ENCODE data around the gene SERINC1. TPM values are rescaled to one million over a fixed set of nuclear protein-coding genes. Genes with fewer than 3 reads are reported as not detected.
A peak's percentile ranks its signal among the peaks of the same experiment; 100 is the strongest.

Gene SERINC1
- total RNA-seq, 1 experiment from 2014 or later = 31.3 TPM

DNA sequence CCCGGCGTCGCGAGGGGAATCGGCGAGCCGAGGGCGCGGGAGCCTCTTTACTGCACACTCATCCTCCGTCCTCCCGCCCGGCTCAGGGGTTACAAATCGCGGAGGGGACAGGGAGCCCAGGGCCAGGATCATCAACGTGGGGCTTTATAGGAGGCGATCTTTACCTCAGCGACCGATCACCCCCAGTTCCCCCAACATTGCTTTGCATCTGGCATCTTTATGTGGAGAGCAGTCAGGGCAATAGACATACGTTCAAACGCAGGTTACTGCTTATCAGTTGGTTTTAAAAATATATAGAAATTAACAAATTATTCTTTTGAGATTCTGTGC is 71.5 kb downstream of the SERINC1 start (continued):
- no peak for TF ChIP-seq USF2 (CRISPR knock-in tag; IDR thresholded peaks at IDR 0.05)
- TF ChIP-seq, protein P1, sequence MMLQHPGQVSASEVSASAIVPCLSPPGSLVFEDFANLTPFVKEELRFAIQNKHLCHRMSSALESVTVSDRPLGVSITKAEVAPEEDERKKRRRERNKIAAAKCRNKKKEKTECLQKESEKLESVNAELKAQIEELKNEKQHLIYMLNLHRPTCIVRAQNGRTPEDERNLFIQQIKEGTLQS (CRISPR knock-in tag; conservative IDR thresholded peaks at IDR 0.05) = no peak
- TF ChIP-seq PRRX2 (CRISPR knock-in tag; IDR thresholded peaks at IDR 0.05) = no peak
- TF ChIP-seq FOXK1 (CRISPR knock-in tag; IDR thresholded peaks at IDR 0.05) = no peak

DNA sequence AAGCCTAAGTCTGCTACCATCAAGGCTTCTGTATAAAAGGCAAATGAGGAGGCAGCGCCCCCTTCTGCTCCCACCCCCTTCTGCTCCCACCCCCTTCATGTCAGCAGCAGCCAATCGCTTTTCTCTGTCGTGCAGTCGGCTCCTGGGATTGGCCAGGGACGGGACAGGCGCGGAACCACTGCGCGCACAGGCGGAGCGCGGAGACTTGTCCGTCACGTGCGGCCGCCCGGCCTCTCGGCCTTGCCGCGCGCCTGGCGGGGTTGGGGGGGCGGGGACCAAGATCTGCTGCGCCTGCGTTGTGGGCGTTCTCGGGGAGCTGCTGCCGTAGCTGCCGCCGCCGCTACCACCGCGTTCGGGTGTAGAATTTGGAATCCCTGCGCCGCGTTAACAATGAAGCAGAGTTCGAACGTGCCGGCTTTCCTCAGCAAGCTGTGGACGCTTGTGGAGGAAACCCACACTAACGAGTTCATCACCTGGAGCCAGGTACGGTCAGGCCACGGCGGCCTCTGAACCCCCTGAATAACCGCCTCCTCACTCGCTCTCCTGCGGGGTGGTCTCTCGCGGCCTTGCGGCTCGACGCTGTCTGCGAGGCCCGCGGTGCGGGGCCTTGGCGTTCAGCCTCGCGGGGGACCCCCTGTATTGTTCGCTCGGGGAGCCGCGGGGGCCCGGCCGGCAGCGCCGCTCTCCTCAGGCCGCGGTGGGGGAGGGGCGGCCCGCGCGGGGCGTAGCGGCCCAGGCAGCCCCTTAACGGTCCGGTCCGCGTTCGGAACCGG is 72.1 kb downstream of the SERINC1 start, which contains the start of gene HSF2:
Gene HSF2 (plus strand): TSS at position 305 of the 773 bp plus-strand sequence. CDS start 86 bp downstream, at position 391.
- no peaks in the 10 kb centered on the region for H3K36me3 Mint-ChIP-seq
- peaks cover 55% of the 10 kb centered on the region for H3K27me3 Mint-ChIP-seq (ENCODE audit: low read depth)
- H3K9me3 Mint-ChIP-seq = no peaks in the 10 kb centered on the region
- peak within 1 kb of the TSS; percentile 78; the same call in 1 of the 2 replicates for H3K27ac Mint-ChIP-seq
- ATAC-seq (peak; percentile 100), DNase-seq (ENCODE audit: low spot score) (peak; percentile 95)
- H3K4me3 Mint-ChIP-seq = peak within 1 kb of the TSS; percentile 91
- H3K4me1 Mint-ChIP-seq = peaks cover 9% of the 10 kb centered on the region
- CTCF ChIA-PET = interaction anchor here (0.6 to 1.5 kb wide), 6 partner anchors 18 to 615 kb away, joined by 3 to 5 read pairs (median 3); no protein-coding TSS in a partner anchor
- POLR2A ChIA-PET = interaction anchor here (1.0 to 1.1 kb wide), 3 partner anchors 72 to 212 kb away, joined by 3 to 4 read pairs (median 3); partner anchors contain the start of gene SERINC1
- TF ChIP-seq ATF1 (CRISPR knock-in tag; IDR thresholded peaks at IDR 0.05) (no peak), E2F4 (CRISPR knock-in tag; IDR thresholded peaks at IDR 0.05; ENCODE audit: borderline replicate concordance, low read depth) (peak; percentile 61; the same call in 1 of the 2 replicates), MXD4 (CRISPR knock-in tag; IDR thresholded peaks at IDR 0.05; ENCODE audit: borderline replicate concordance) (no peak), RELA (CRISPR knock-in tag; IDR thresholded peaks at IDR 0.05; ENCODE audit: borderline replicate concordance) (no peak), ZNF138 (CRISPR knock-in tag; conservative IDR thresholded peaks at IDR 0.05) (no peak), FOXP1 (CRISPR knock-in tag; IDR thresholded peaks at IDR 0.05; ENCODE audit: borderline replicate concordance) (peak; percentile 67; the same call in 1 of the 2 replicates), NFE2L1 (CRISPR knock-in tag; IDR thresholded peaks at IDR 0.05) (no peak), SP1 (CRISPR knock-in tag; conservative IDR thresholded peaks at IDR 0.05) (peak; percentile 47), PRDM15 (CRISPR knock-in tag; IDR thresholded peaks at IDR 0.05) (no peak), KAT7 (CRISPR knock-in tag; IDR thresholded peaks at IDR 0.05; ENCODE audit: borderline replicate concordance) (peak; percentile 57; the same call in 1 of the 2 replicates), ELF4 (CRISPR knock-in tag; IDR thresholded peaks at IDR 0.05; ENCODE audit: low read depth) (0 out of 2 replicates have a peak, but pooled peaks have one; percentile 16), FOXK1 (CRISPR knock-in tag; IDR thresholded peaks at IDR 0.05) (0 out of 2 replicates have a peak, but pooled peaks have one; percentile 48)
- TF ChIP-seq, protein P2, sequence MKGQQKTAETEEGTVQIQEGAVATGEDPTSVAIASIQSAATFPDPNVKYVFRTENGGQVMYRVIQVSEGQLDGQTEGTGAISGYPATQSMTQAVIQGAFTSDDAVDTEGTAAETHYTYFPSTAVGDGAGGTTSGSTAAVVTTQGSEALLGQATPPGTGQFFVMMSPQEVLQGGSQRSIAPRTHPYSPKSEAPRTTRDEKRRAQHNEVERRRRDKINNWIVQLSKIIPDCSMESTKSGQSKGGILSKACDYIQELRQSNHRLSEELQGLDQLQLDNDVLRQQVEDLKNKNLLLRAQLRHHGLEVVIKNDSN (CRISPR knock-in tag; IDR thresholded peaks at IDR 0.05) = peak; percentile 92
- TF ChIP-seq, protein P3, sequence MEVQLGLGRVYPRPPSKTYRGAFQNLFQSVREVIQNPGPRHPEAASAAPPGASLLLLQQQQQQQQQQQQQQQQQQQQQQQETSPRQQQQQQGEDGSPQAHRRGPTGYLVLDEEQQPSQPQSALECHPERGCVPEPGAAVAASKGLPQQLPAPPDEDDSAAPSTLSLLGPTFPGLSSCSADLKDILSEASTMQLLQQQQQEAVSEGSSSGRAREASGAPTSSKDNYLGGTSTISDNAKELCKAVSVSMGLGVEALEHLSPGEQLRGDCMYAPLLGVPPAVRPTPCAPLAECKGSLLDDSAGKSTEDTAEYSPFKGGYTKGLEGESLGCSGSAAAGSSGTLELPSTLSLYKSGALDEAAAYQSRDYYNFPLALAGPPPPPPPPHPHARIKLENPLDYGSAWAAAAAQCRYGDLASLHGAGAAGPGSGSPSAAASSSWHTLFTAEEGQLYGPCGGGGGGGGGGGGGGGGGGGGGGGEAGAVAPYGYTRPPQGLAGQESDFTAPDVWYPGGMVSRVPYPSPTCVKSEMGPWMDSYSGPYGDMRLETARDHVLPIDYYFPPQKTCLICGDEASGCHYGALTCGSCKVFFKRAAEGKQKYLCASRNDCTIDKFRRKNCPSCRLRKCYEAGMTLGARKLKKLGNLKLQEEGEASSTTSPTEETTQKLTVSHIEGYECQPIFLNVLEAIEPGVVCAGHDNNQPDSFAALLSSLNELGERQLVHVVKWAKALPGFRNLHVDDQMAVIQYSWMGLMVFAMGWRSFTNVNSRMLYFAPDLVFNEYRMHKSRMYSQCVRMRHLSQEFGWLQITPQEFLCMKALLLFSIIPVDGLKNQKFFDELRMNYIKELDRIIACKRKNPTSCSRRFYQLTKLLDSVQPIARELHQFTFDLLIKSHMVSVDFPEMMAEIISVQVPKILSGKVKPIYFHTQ (CRISPR knock-in tag; IDR thresholded peaks at IDR 0.05) = no peak
- TF ChIP-seq, protein P4, sequence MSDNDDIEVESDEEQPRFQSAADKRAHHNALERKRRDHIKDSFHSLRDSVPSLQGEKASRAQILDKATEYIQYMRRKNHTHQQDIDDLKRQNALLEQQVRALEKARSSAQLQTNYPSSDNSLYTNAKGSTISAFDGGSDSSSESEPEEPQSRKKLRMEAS (CRISPR knock-in tag; IDR thresholded peaks at IDR 0.05) = peak; percentile 78; the same call in 1 of the 2 replicates
- TF ChIP-seq, protein P5, sequence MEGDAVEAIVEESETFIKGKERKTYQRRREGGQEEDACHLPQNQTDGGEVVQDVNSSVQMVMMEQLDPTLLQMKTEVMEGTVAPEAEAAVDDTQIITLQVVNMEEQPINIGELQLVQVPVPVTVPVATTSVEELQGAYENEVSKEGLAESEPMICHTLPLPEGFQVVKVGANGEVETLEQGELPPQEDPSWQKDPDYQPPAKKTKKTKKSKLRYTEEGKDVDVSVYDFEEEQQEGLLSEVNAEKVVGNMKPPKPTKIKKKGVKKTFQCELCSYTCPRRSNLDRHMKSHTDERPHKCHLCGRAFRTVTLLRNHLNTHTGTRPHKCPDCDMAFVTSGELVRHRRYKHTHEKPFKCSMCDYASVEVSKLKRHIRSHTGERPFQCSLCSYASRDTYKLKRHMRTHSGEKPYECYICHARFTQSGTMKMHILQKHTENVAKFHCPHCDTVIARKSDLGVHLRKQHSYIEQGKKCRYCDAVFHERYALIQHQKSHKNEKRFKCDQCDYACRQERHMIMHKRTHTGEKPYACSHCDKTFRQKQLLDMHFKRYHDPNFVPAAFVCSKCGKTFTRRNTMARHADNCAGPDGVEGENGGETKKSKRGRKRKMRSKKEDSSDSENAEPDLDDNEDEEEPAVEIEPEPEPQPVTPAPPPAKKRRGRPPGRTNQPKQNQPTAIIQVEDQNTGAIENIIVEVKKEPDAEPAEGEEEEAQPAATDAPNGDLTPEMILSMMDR (IDR thresholded peaks at IDR 0.05) = peak; percentile 28; the same call in 1 of the 2 replicates

All from WTC11 (cell line).